Panc1 (cell line): ENCODE measurements around the gene SCN2B.

Experiments
- CTCF ChIP-seq: fragments of 450-650 bp; IDR thresholded peaks from 2 replicates; pipeline ENCODE4 v1.5.1; 2017; ENCODE audit warnings: mild to moderate bottlenecking
- POLR2AphosphoS5 ChIP-seq: IDR thresholded peaks from 2 replicates; pipeline ENCODE4 v1.6.1; 2012; ENCODE audit warnings: mild to moderate bottlenecking, low read depth, low read length, moderate library complexity
- REST ChIP-seq, 2 experiments: IDR thresholded peaks; 2 replicates each; pipeline ENCODE4 v1.6.1; 2011 to 2012; ENCODE audit warnings: low read depth in 2 of 2, control low read depth in 1 of 2, low read length in 1 of 2, mild to moderate bottlenecking in 1 of 2, moderate library complexity in 1 of 2; ENCODE audit not compliant: insufficient read depth in 1 of 2
- SIN3A ChIP-seq: IDR thresholded peaks from 2 replicates; pipeline ENCODE4 v1.6.1; 2012; ENCODE audit warnings: low read depth, mild to moderate bottlenecking, low read length, moderate library complexity, borderline replicate concordance; ENCODE audit not compliant: insufficient read depth
- TCF7L2 ChIP-seq: IDR thresholded peaks from 2 replicates; pipeline ENCODE4 v1.6.1; 2011; ENCODE audit warnings: mild to moderate bottlenecking, low read depth, low read length, inconsistent platforms

- no peak for TF ChIP-seq CTCF
- no peak for TF ChIP-seq SIN3A
- no peak for TF ChIP-seq POLR2AphosphoS5
- no peak for TF ChIP-seq REST (IDR thresholded peaks at IDR 0.05; ENCODE audit: insufficient read depth in 1 of 2, low read depth in 2 of 2, low read length in 1 of 2)
- TF ChIP-seq TCF7L2: no peak
Measured at GRCh38 chr11:118202599-118203422, 26.4 kb upstream of the SCN2B start.
